NT2/D1 (cell line): ENCODE results near the gene GRID2IP.

Experiments used
- SUZ12 ChIP-seq: IDR thresholded peaks from 2 replicates; pipeline ENCODE4 v1.6.1; 2011; ENCODE audit not compliant: insufficient read length, insufficient read depth; ENCODE audit errors: extremely low read depth
- YY1 ChIP-seq: IDR thresholded peaks from 2 replicates; pipeline ENCODE4 v1.6.1; 2011; ENCODE audit not compliant: insufficient read length, insufficient read depth
- ZNF274 ChIP-seq: IDR thresholded peaks from 2 replicates; pipeline ENCODE4 v1.6.1; 2011; ENCODE audit warnings: mild to moderate bottlenecking, low read depth, low read length

GRCh38 chr7:6578114-6579084 is 27.1 kb upstream of the GRID2IP start:
- TF ChIP-seq ZNF274 (no peak), YY1 (no peak), SUZ12 (no peak)
